CD4-positive, alpha-beta T cell (primary cell): ENCODE data around the gene OXLD1. TPM values are rescaled to one million over a fixed set of nuclear protein-coding genes. Genes with fewer than 3 reads are reported as not detected.

Experiments
- ATAC-seq: fragments of 200-7000 bp; cut with Tn5 transposase; one replicate; pipeline ENCODE4 v1.10.0; 2022; ENCODE audit warnings: mild to moderate bottlenecking; ENCODE audit not compliant: poor library complexity
- CTCF ChIA-PET: fragments of 350-600 bp; sonication (Branson Sonifier 250); formaldehyde crosslinking; loops from one replicate; lab custom pipeline; 2021; ENCODE audit warnings: antibody characterized with exemption, inconsistent platforms; lab: Charles Lee
- POLR2A ChIA-PET: fragments of 350-600 bp; sonication (Branson Sonifier 250); formaldehyde crosslinking; loops from one replicate; lab custom pipeline; 2021; ENCODE audit warnings: antibody characterized with exemption, inconsistent platforms; lab: Charles Lee
- DNase-seq, 14 experiments: peaks; one replicate each; pipeline ENCODE4 v3.0.0-alpha.2; 2013 to 2020; ENCODE audit warnings: mixed read lengths in 2 of 14
- H3K27ac ChIP-seq, 2 donors: one replicate each; pipeline versions ENCODE4 v1.5.1 to v1.7.0; 2013; ENCODE audit warnings: low read length in 2 of 2, low read depth in 1 of 2, mild to moderate bottlenecking in 1 of 2
- H3K27me3 ChIP-seq, 2 experiments: 1 replicate in 1 of 2; 2 replicates in 1 of 2; pipeline versions ENCODE4 v1.6.1 to v1.7.0; 2013; ENCODE audit warnings: low read length in 2 of 2, control low read depth in 1 of 2, mild to moderate bottlenecking in 1 of 2, moderate library complexity in 1 of 2; ENCODE audit not compliant: insufficient read depth in 2 of 2, control insufficient read depth in 1 of 2
- H3K36me3 ChIP-seq: one replicate; pipeline ENCODE4 v1.6.1; 2013; ENCODE audit warnings: low read length, control low read depth; ENCODE audit not compliant: insufficient read depth
- H3K4me1 ChIP-seq: one replicate; pipeline ENCODE4 v1.6.1; 2013; ENCODE audit warnings: low read length, control low read depth; ENCODE audit not compliant: insufficient read depth
- H3K4me3 ChIP-seq: one replicate; pipeline ENCODE4 v1.5.1; 2013; ENCODE audit warnings: mild to moderate bottlenecking, low read length, moderate library complexity
- H3K9me3 ChIP-seq, 2 experiments: 1 replicate in 1 of 2; 2 replicates in 1 of 2; pipeline versions ENCODE4 v1.6.1 to v1.7.0; 2013; ENCODE audit warnings: low read length in 2 of 2, mild to moderate bottlenecking in 2 of 2, control low read depth in 1 of 2, moderate library complexity in 1 of 2; ENCODE audit not compliant: control insufficient read depth in 1 of 2, insufficient read depth in 1 of 2
- H3K27ac Mint-ChIP-seq: one replicate; pipeline ENCODE4 v1.8.0; 2020; ENCODE audit warnings: mixed read lengths
- H3K27me3 Mint-ChIP-seq: one replicate; pipeline ENCODE4 v1.8.0; 2021; ENCODE audit warnings: mixed read lengths
- H3K36me3 Mint-ChIP-seq: one replicate; pipeline ENCODE4 v1.8.0; 2021; ENCODE audit warnings: low read depth, mixed read lengths
- H3K4me1 Mint-ChIP-seq: one replicate; pipeline ENCODE4 v1.8.0; 2021; ENCODE audit warnings: low read depth, mixed read lengths
- H3K4me3 Mint-ChIP-seq: one replicate; pipeline ENCODE4 v1.8.0; 2020; ENCODE audit warnings: mild to moderate bottlenecking, mixed read lengths
- H3K9me3 Mint-ChIP-seq: one replicate; pipeline ENCODE4 v1.8.0; 2020; ENCODE audit warnings: mixed read lengths
- CTCF ChIP-seq: fragments of 200-600 bp; IDR thresholded peaks from one replicate; pipeline ENCODE4 v1.8.0; 2022; ENCODE audit warnings: antibody characterized with exemption, mild to moderate bottlenecking
- intact Hi-C, 2 experiments: fragments of 100-400 bp; cut with DNase I in 1 of 2; cut with micrococcal nuclease in 1 of 2; formaldehyde crosslinking; loops; one replicate each; pipeline versions ENCODE4 v1.15.1 to v1.9.0; 2023 to 2025; cut with DNase I, micrococcal nuclease
- total RNA-seq, 174 experiments: library from RNA in 2 of 174; stranded (reverse) in 2 of 174; gene quantifications; one replicate each; pipeline ENCODE4 v1.2.3 and lab custom pipeline; 2021 to 2026

The OXLD1 gene
- total RNA-seq, 2 experiments from 2014 or later, result 24.6 to 25.3 TPM

- H3K27me3 Mint-ChIP-seq, result no peaks in the 10 kb centered on the region
- no peak for TF ChIP-seq CTCF
- H3K9me3 Mint-ChIP-seq, result no peaks in the 10 kb centered on the region
- peaks cover 51% of the 10 kb centered on the region for H3K4me1 ChIP-seq
- H3K9me3 ChIP-seq, result no peaks in the 10 kb centered on the region
- peaks cover 42% of the 10 kb centered on the region for H3K4me1 Mint-ChIP-seq
- peak overlapping the region in 1 of 2 donors; percentile 23 for H3K27ac ChIP-seq
- H3K27me3 ChIP-seq, result no peaks in the 10 kb centered on the region
- peak overlapping the region; percentile 90 for H3K27ac Mint-ChIP-seq
- ChIA-PET CTCF (no interaction called here), POLR2A (interaction anchor here (1.0 to 2.6 kb wide), 3 partner anchors 21 to 149 kb away, joined by 3 to 22 read pairs (median 3); partner anchors contain the start of genes ACTG1, ARL16 and HGS)
- H3K4me3 ChIP-seq, result no peak overlapping the region
- peaks cover 17% of the 10 kb centered on the region for H3K36me3 Mint-ChIP-seq
- DNase-seq, result no peak
- intact Hi-C loops, result no loop called here
- peaks cover 12% of the 10 kb centered on the region for H3K36me3 ChIP-seq
- no peak overlapping the region for H3K4me3 Mint-ChIP-seq
- no peak for ATAC-seq
These were observed 4.4 kb downstream of the OXLD1 start for GRCh38 chr17:81662002-81662401.

GRCh38 chr17:81660441-81660840 is 6.0 kb downstream of the OXLD1 start:
- ATAC-seq (no peak), DNase-seq (no peak)
- Mint-ChIP-seq H3K9me3 (no peaks in the 10 kb centered on the region), H3K27ac (peak overlapping the region; percentile 20), H3K27me3 (no peaks in the 10 kb centered on the region), H3K36me3 (peaks cover 5% of the 10 kb centered on the region), H3K4me3 (no peak overlapping the region), H3K4me1 (peaks cover 30% of the 10 kb centered on the region)
- ChIA-PET CTCF (no interaction called here), POLR2A (no interaction called here)
- Histone ChIP-seq H3K4me1 (peaks cover 51% of the 10 kb centered on the region), H3K9me3 (no peaks in the 10 kb centered on the region), H3K4me3 (no peak overlapping the region), H3K27me3 (no peaks in the 10 kb centered on the region), H3K36me3 (peaks cover 12% of the 10 kb centered on the region), H3K27ac (no peak overlapping the region)
- intact Hi-C loops, result no loop called here
- no peak for TF ChIP-seq CTCF

DNA sequence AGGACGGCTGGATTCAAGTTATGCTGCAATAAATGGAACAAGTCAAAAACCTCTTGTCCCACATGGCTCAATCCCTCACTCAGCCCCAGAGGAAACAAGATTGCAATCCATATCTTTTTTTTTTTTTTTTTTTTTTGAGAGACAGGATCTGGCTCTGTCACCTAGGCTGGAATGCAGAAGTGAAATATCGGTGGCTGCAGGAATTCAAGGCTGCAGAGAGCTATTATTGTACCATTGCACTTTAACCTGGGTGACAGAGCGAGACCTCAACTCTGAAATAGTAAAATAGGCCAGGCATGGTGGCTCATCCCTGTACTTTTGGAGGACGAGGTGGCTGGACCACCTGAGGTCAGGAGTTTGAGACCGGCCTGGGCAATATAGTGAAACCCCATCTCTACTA is 7.4 kb downstream of the OXLD1 start:
- DNase-seq, result no peak
- peaks cover under 1% of the 10 kb centered on the region for H3K36me3 ChIP-seq
- H3K9me3 ChIP-seq, result no peaks in the 10 kb centered on the region
- no peak for TF ChIP-seq CTCF
- Mint-ChIP-seq H3K27me3 (no peaks in the 10 kb centered on the region), H3K4me1 (peaks cover 22% of the 10 kb centered on the region), H3K9me3 (no peaks in the 10 kb centered on the region), H3K27ac (no peak overlapping the region), H3K36me3 (no peaks in the 10 kb centered on the region), H3K4me3 (no peak overlapping the region)
- POLR2A ChIA-PET, result interaction anchor here (0.7 kb wide), 1 partner anchor 159 kb away, joined by 4 read pairs; no protein-coding TSS in a partner anchor
- no peak overlapping the region for H3K27ac ChIP-seq
- intact Hi-C loops, result no loop called here
- CTCF ChIA-PET, result interaction anchor here (0.7 kb wide), 1 partner anchor 45 kb away, joined by 4 read pairs; no protein-coding TSS in a partner anchor
- H3K4me1 ChIP-seq, result peaks cover 39% of the 10 kb centered on the region
- ATAC-seq, result no peak
- no peaks in the 10 kb centered on the region for H3K27me3 ChIP-seq
- H3K4me3 ChIP-seq, result no peak overlapping the region
